ENCODE results near the gene PBX4. TPM values are rescaled to one million over a fixed set of nuclear protein-coding genes. Genes with fewer than 3 reads are reported as not detected.

PBX4 gene
- total and polyA plus RNA-seq, 4 donors, result 2.2 to 8.3 (median 6.8) TPM

DNA sequence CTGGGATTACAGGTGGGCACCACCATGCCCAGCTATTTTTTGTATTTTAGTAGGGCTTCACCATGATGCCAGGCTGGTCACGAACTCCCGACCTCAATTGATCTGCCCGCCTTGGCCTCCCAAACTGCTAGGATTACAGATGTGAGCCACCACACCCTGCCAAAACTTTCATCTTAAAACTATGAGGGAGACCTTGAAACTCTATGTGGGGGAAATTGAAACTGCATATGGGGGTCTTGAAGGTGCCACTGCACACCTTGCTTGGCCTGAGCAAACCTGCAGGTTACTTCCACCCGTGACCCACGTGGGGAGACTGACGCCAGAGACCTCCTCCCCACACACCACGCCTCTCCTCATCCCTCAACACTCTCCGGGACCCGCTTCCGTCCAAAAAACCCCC lies 64.8 kb downstream of the PBX4 start:
- H3K9me3 ChIP-seq (ENCODE audit: control insufficient read depth in 4 of 4, insufficient read depth in 3 of 4, low read length in 3 of 4), result peaks cover 0 to 6% (median 0%) of the 10 kb centered on the region in 4 donors
- 87 to 93% methylated on average over 10 of the region's 10 CpGs for WGBS, 2 donors
- H3K4me1 ChIP-seq (ENCODE audit: control insufficient read depth in 5 of 5, insufficient read depth in 5 of 5, low read length in 5 of 5), result peaks cover 0 to 9% (median 0%) of the 10 kb centered on the region in 5 donors
- DNase-seq (no peak), ATAC-seq (ENCODE audit: insufficient read depth, low FRiP score) (no peak)
- H3K9ac ChIP-seq (ENCODE audit: insufficient read depth in 1 of 2, low read length in 2 of 2), result no peak overlapping the region
- H3K36me3 ChIP-seq (ENCODE audit: control insufficient read depth in 4 of 4, insufficient read depth in 4 of 4, low read length in 4 of 4), result no peaks in the 10 kb centered on the region
- no peak overlapping the region for H3K4me3 ChIP-seq
- TF ChIP-seq, protein P1, sequence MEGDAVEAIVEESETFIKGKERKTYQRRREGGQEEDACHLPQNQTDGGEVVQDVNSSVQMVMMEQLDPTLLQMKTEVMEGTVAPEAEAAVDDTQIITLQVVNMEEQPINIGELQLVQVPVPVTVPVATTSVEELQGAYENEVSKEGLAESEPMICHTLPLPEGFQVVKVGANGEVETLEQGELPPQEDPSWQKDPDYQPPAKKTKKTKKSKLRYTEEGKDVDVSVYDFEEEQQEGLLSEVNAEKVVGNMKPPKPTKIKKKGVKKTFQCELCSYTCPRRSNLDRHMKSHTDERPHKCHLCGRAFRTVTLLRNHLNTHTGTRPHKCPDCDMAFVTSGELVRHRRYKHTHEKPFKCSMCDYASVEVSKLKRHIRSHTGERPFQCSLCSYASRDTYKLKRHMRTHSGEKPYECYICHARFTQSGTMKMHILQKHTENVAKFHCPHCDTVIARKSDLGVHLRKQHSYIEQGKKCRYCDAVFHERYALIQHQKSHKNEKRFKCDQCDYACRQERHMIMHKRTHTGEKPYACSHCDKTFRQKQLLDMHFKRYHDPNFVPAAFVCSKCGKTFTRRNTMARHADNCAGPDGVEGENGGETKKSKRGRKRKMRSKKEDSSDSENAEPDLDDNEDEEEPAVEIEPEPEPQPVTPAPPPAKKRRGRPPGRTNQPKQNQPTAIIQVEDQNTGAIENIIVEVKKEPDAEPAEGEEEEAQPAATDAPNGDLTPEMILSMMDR (IDR thresholded peaks at IDR 0.05; ENCODE audit: control extremely low read depth, extremely low read depth), result no peak
- H3K27ac ChIP-seq (ENCODE audit: low read depth in 1 of 2, low read length in 1 of 2), result no peak overlapping the region
- H3K27me3 ChIP-seq (ENCODE audit: control insufficient read depth in 3 of 3, insufficient read depth in 3 of 3, low read length in 2 of 3), result peaks cover 0 to 4% (median 4%) of the 10 kb centered on the region in 3 donors

DNA sequence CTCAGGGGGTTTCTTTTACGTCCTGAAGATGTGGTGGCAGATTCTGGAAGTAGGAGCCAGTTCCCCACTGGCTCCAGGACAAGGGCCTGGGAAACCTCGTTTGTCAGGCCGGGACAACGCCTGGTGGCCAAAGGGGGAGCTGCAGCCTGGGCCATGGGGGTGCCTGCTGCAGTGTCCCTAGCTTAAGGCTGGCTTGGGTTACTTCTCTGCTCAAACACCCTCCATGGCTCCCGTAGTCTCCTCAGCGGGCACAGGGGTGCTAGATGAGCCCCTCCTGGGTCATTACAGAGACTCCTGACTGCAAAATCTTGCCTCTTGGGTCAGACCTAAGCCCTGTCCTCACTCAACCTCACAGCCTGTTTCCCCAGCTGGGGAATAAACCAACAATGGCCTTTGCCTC lies 65.7 kb downstream of the PBX4 start:
- no peak overlapping the region for H3K4me3 ChIP-seq
- 46 to 63% methylated on average over 6 of the region's 6 CpGs for WGBS, 2 donors
- no peak overlapping the region for H3K27ac ChIP-seq (ENCODE audit: low read depth in 1 of 2, low read length in 1 of 2)
- ATAC-seq (ENCODE audit: insufficient read depth, low FRiP score), result no peak
- peaks cover 0 to 4% (median 4%) of the 10 kb centered on the region in 3 donors for H3K27me3 ChIP-seq (ENCODE audit: control insufficient read depth in 3 of 3, insufficient read depth in 3 of 3, low read length in 2 of 3)
- TF ChIP-seq, protein P1 (IDR thresholded peaks at IDR 0.05; ENCODE audit: control extremely low read depth, extremely low read depth), result no peak
- H3K9me3 ChIP-seq (ENCODE audit: control insufficient read depth in 4 of 4, insufficient read depth in 3 of 4, low read length in 3 of 4), result peaks cover 0 to 6% (median 0%) of the 10 kb centered on the region in 4 donors
- peak; percentile 42 to 53 (median 51) for DNase-seq
- no peak overlapping the region for H3K9ac ChIP-seq (ENCODE audit: insufficient read depth in 1 of 2, low read length in 2 of 2)
- peaks cover 0 to 18% (median 0%) of the 10 kb centered on the region in 5 donors for H3K4me1 ChIP-seq (ENCODE audit: control insufficient read depth in 5 of 5, insufficient read depth in 5 of 5, low read length in 5 of 5)
- H3K36me3 ChIP-seq (ENCODE audit: control insufficient read depth in 4 of 4, insufficient read depth in 4 of 4, low read length in 4 of 4), result no peaks in the 10 kb centered on the region

DNA sequence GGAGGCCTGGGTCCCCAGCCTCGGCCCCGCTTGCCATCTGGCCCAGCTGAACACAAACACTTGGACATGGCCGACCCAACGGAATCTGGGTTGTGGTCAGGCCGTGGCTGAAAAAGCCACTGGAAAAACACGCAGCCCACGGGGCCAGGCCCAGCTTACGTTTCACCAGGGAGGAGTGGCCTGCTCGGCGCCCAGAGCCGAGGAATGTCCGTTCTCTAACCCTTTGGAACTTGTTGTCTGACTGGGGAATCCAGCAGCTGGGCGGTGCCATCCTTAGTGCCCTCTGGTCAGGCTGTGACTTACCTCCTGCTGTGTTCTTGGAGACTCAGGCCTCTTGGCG lies 66.7 kb downstream of the PBX4 start:
- DNase-seq (no peak), ATAC-seq (ENCODE audit: insufficient read depth, low FRiP score) (no peak)
- H3K4me3 ChIP-seq, result no peak overlapping the region
- WGBS, 2 donors, result 67 to 75% methylated on average over 14 of the region's 14 CpGs
- peaks cover 0 to 26% (median 2%) of the 10 kb centered on the region in 5 donors for H3K4me1 ChIP-seq (ENCODE audit: control insufficient read depth in 5 of 5, insufficient read depth in 5 of 5, low read length in 5 of 5)
- peaks cover 0 to 6% (median 0%) of the 10 kb centered on the region in 4 donors for H3K9me3 ChIP-seq (ENCODE audit: control insufficient read depth in 4 of 4, insufficient read depth in 3 of 4, low read length in 3 of 4)
- peaks cover 0 to 4% (median 4%) of the 10 kb centered on the region in 3 donors for H3K27me3 ChIP-seq (ENCODE audit: control insufficient read depth in 3 of 3, insufficient read depth in 3 of 3, low read length in 2 of 3)
- no peak overlapping the region for H3K27ac ChIP-seq (ENCODE audit: low read depth in 1 of 2, low read length in 1 of 2)
- no peak overlapping the region for H3K9ac ChIP-seq (ENCODE audit: insufficient read depth in 1 of 2, low read length in 2 of 2)
- TF ChIP-seq, protein P1 (IDR thresholded peaks at IDR 0.05; ENCODE audit: control extremely low read depth, extremely low read depth), result no peak
- no peaks in the 10 kb centered on the region for H3K36me3 ChIP-seq (ENCODE audit: control insufficient read depth in 4 of 4, insufficient read depth in 4 of 4, low read length in 4 of 4)

Data from lung (tissue), 12 donors.